Ovary (tissue), 3 donors: ENCODE results near the gene RUSC1.

ENCODE experiments used
- CTCF ChIP-seq, 3 donors: fragments of 450-650 bp in 2 of 3; fragments of 200-600 bp in 1 of 3; IDR thresholded peaks; one replicate each; pipeline versions ENCODE4 v1.5.1 to v1.8.0; 2016 to 2022; ENCODE audit warnings: antibody characterized with exemption in 3 of 3, mild to moderate bottlenecking in 1 of 3
- EP300 ChIP-seq: sonication (generic); formaldehyde crosslinking; IDR thresholded peaks from one replicate; pipeline ENCODE4 v1.6.1; 2017; ENCODE audit warnings: antibody characterized with exemption
- POLR2A ChIP-seq: fragments of 450-650 bp; IDR thresholded peaks from one replicate; pipeline ENCODE4 v1.6.1; 2017; ENCODE audit warnings: antibody characterized with exemption, mild to moderate bottlenecking, moderate library complexity
- donor health status: DM: no; HTN: no; CAD: no.

GRCh38 chr1:155307247-155307740 is 13.4 kb upstream of the RUSC1 start:
- TF ChIP-seq POLR2A, result no peak
- no peak for TF ChIP-seq CTCF (IDR thresholded peaks at IDR 0.05)
- TF ChIP-seq EP300, result no peak
